HCT116 (cell line): ENCODE results near the gene NCBP2L. TPM values are rescaled to one million over a fixed set of nuclear protein-coding genes. Genes with fewer than 3 reads are reported as not detected.

Source experiments
- ATAC-seq: fragments of 200-7000 bp; cut with Tn5 transposase; 2 replicates; pipeline ENCODE4 v1.9.1; 2020; ENCODE audit warnings: mild to moderate bottlenecking, moderate library complexity
- BruUV-seq: library from RNA; stranded (reverse); fragments of 400-500 nt; replicated peaks from 2 replicates; lab custom pipeline; 2021; lab: Mats Ljungman, UMichigan
- CTCF ChIA-PET: fragments of 300-600 bp; sonication (Branson Sonifier 250); formaldehyde crosslinking; loops from one replicate; lab custom pipeline; 2021; ENCODE audit warnings: antibody characterized with exemption; lab: Charles Lee
- POLR2A ChIA-PET: fragments of 300-600, 350-600 bp; sonication (Branson Sonifier 250); formaldehyde crosslinking; loops from one replicate; lab custom pipeline; 2021; ENCODE audit warnings: antibody characterized with exemption; lab: Charles Lee
- RAD21 ChIA-PET, 2 experiments: fragments of 300-600 bp; sonication (Branson Sonifier 250); formaldehyde crosslinking; loops; one replicate each; lab custom pipeline; 2023; ENCODE audit warnings: low total read pairs in 2 of 2; ENCODE audit not compliant: uncharacterized antibody in 2 of 2, unreplicated experiment in 2 of 2, low non-redundant PET in 1 of 2; lab: Charles Lee
- DNase-seq: peaks from one replicate; pipeline ENCODE4 v3.0.0-alpha.2; 2010; ENCODE audit warnings: low read depth, low spot score
- H2AFZ ChIP-seq: fragments of 200-600 bp; shearing (Covaris generic), sonication (generic); 2 replicates; pipeline ENCODE4 v1.6.1; 2017; ENCODE audit warnings: low read depth, mixed run types, mixed read lengths, antibody characterized with exemption, low read length; ENCODE audit not compliant: poor library complexity, severe bottlenecking
- H3K27ac ChIP-seq: 2 replicates; pipeline ENCODE4 v1.5.1; 2012; ENCODE audit warnings: low read depth, low read length
- H3K27me3 ChIP-seq: fragments of 200-600 bp; sonication (generic); 2 replicates; pipeline ENCODE4 v1.6.1; 2016; ENCODE audit warnings: mixed run types, low read length, mixed read lengths; ENCODE audit not compliant: insufficient read depth
- H3K36me3 ChIP-seq, 2 experiments: fragments of 200-500 bp in 1 of 2; fragments of 200-600 bp in 1 of 2; sonication (Bioruptor generic) in 1 of 2; sonication (generic) in 1 of 2; 2 replicates each; pipeline versions ENCODE4 v1.5.1 to v1.6.1; 2014 to 2016; ENCODE audit warnings: low read length in 2 of 2, inconsistent platforms in 1 of 2, mixed read lengths in 1 of 2, mixed run types in 1 of 2; ENCODE audit not compliant: insufficient read depth in 2 of 2, control insufficient read depth in 1 of 2
- H3K4me1 ChIP-seq, 2 experiments: fragments of 200-600 bp in 1 of 2; sonication (generic) in 1 of 2; 2 replicates each; pipeline versions ENCODE4 v1.5.1 to v1.6.1; 2012 to 2017; ENCODE audit warnings: low read length in 2 of 2, inconsistent platforms in 1 of 2, mild to moderate bottlenecking in 1 of 2, mixed read lengths in 1 of 2, mixed run types in 1 of 2, moderate library complexity in 1 of 2; ENCODE audit not compliant: insufficient read depth in 2 of 2, control insufficient read depth in 1 of 2
- H3K4me2 ChIP-seq: fragments of 200-600 bp; sonication (generic); 2 replicates; pipeline ENCODE4 v1.6.1; 2017; ENCODE audit warnings: mixed run types, low read length, mixed read lengths
- H3K4me3 ChIP-seq, 2 experiments: fragments of 200-600 bp in 1 of 2; sonication (generic) in 1 of 2; replicated peaks in 1 of 2; 2 replicates each; pipeline ENCODE4 v1.5.1; 2011 to 2016; ENCODE audit warnings: low read length in 2 of 2, control low read depth in 1 of 2, low read depth in 1 of 2, mild to moderate bottlenecking in 1 of 2, mixed read lengths in 1 of 2, mixed run types in 1 of 2
- H3K79me2 ChIP-seq: fragments of 200-600 bp; sonication (generic); 2 replicates; pipeline ENCODE4 v1.6.1; 2017; ENCODE audit warnings: mild to moderate bottlenecking, mixed run types, low read length, moderate library complexity, mixed read lengths; ENCODE audit not compliant: insufficient read depth
- H3K9ac ChIP-seq: fragments of 200-600 bp; sonication (generic); 2 replicates; pipeline ENCODE4 v1.6.1; 2016; ENCODE audit warnings: low read length, mixed read lengths
- H3K9me2 ChIP-seq: fragments of 200-600 bp; sonication (generic), shearing (Covaris generic); 2 replicates; pipeline ENCODE4 v1.6.1; 2017; ENCODE audit warnings: mixed run types, mild to moderate bottlenecking, moderate library complexity; ENCODE audit not compliant: insufficient read depth
- H3K9me3 ChIP-seq, 2 experiments: fragments of 200-500 bp in 1 of 2; fragments of 200-600 bp in 1 of 2; sonication (Bioruptor generic) in 1 of 2; sonication (generic) in 1 of 2; 2 replicates each; pipeline ENCODE4 v1.6.1; 2014 to 2017; ENCODE audit warnings: low read length in 2 of 2, mixed read lengths in 2 of 2, inconsistent platforms in 1 of 2, low read depth in 1 of 2, mild to moderate bottlenecking in 1 of 2, mixed run types in 1 of 2, moderate library complexity in 1 of 2; ENCODE audit not compliant: control insufficient read depth in 1 of 2, insufficient read depth in 1 of 2
- H4K20me1 ChIP-seq: fragments of 200-600 bp; sonication (generic), shearing (Covaris generic); 2 replicates; pipeline ENCODE4 v1.6.1; 2017; ENCODE audit warnings: mixed run types, mild to moderate bottlenecking, moderate library complexity; ENCODE audit not compliant: insufficient read depth
- ATF3 ChIP-seq: IDR thresholded peaks from 2 replicates; pipeline ENCODE4 v1.6.1; 2012
- CBX3 ChIP-seq: IDR thresholded peaks from 2 replicates; pipeline ENCODE4 v1.6.1; 2012; ENCODE audit warnings: low read depth
- EGR1 ChIP-seq: IDR thresholded peaks from 2 replicates; pipeline ENCODE4 v1.6.1; 2012; ENCODE audit warnings: low read depth
- ELF1 ChIP-seq: IDR thresholded peaks from 2 replicates; pipeline ENCODE4 v1.6.1; 2012; ENCODE audit warnings: low read depth, borderline replicate concordance
- EZH2 ChIP-seq: fragments of 200-600 bp; sonication (generic); IDR thresholded peaks from 2 replicates; pipeline ENCODE4 v1.6.1; 2017; ENCODE audit warnings: antibody characterized with exemption, mixed run types
- EZH2phosphoT487 ChIP-seq: fragments of 200-600 bp; IDR thresholded peaks from 2 replicates; pipeline ENCODE4 v1.6.1; 2018; ENCODE audit warnings: antibody characterized with exemption, borderline replicate concordance
- FOSL1 ChIP-seq: IDR thresholded peaks from 2 replicates; pipeline ENCODE4 v1.6.1; 2012; ENCODE audit warnings: low read depth
- JUND ChIP-seq: IDR thresholded peaks from 2 replicates; pipeline ENCODE4 v1.6.1; 2012
- POLR2A ChIP-seq: IDR thresholded peaks from 2 replicates; pipeline ENCODE4 v1.7.0; 2011; ENCODE audit warnings: borderline replicate concordance; ENCODE audit not compliant: insufficient read depth, insufficient read length; ENCODE audit errors: extremely low read depth
- RAD21 ChIP-seq: IDR thresholded peaks from 2 replicates; pipeline ENCODE4 v1.6.1; 2012; ENCODE audit warnings: low read depth, mild to moderate bottlenecking
- SRF ChIP-seq: IDR thresholded peaks from 2 replicates; pipeline ENCODE4 v1.6.1; 2012; ENCODE audit warnings: low read depth
- TCF7L2 ChIP-seq: IDR thresholded peaks from 2 replicates; pipeline ENCODE4 v1.7.0; 2011; ENCODE audit warnings: borderline replicate concordance, inconsistent platforms; ENCODE audit not compliant: insufficient read depth, insufficient read length; ENCODE audit errors: extremely low read depth
- YY1 ChIP-seq: IDR thresholded peaks from 2 replicates; pipeline ENCODE4 v1.6.1; 2011; ENCODE audit warnings: low read length, low read depth, moderate library complexity, mild to moderate bottlenecking; ENCODE audit not compliant: insufficient replicate concordance; ENCODE audit errors: extremely low read depth
- ZFX ChIP-seq: fragments of 450-650 bp; IDR thresholded peaks from 2 replicates; pipeline ENCODE4 v1.6.1; 2017
- ZNF274 ChIP-seq: fragments of 200-500 bp; sonication (Bioruptor generic); IDR thresholded peaks from 2 replicates; pipeline ENCODE4 v1.6.1; 2014; ENCODE audit warnings: mild to moderate bottlenecking, low read depth, low read length, inconsistent platforms
- intact Hi-C: fragments of 100-400 bp; cut with micrococcal nuclease; formaldehyde crosslinking; loops from 2 replicates; pipeline ENCODE4 v1.10.0; 2022
- total RNA-seq: library from RNA; stranded (reverse); gene quantifications from one replicate; pipeline ENCODE4 v1.2.1, GENCODE V29; 2021; ENCODE audit not compliant: unreplicated experiment
- TF ChIP-seq, protein P1 (sequence below): IDR thresholded peaks from 2 replicates; pipeline ENCODE4 v1.6.1; 2012
- TF ChIP-seq, protein P2 (sequence below): IDR thresholded peaks from 2 replicates; pipeline ENCODE4 v1.6.1; 2012; ENCODE audit warnings: low read depth
- TF ChIP-seq, protein P3 (sequence below), 3 experiments: fragments of 200-600 bp in 1 of 3; sonication (generic) in 1 of 3; IDR thresholded peaks in 2 of 3; conservative IDR thresholded peaks in 1 of 3; 2 replicates each; pipeline ENCODE4 v1.5.1; 2012 to 2017; ENCODE audit warnings: low read depth in 2 of 3, low read length in 2 of 3, antibody characterized with exemption in 1 of 3, borderline replicate concordance in 1 of 3, control low read depth in 1 of 3, mild to moderate bottlenecking in 1 of 3, mixed read lengths in 1 of 3, mixed run types in 1 of 3, moderate library complexity in 1 of 3; ENCODE audit not compliant: insufficient read depth in 1 of 3

NCBP2L gene
- total RNA-seq, 1 experiment from 2014 or later, result not detected

GRCh38 chrX:107748506-107748905 is 29.0 kb upstream of the NCBP2L start:
- Histone ChIP-seq H3K79me2 (no peaks in the 10 kb centered on the region), H2AFZ (no peak overlapping the region), H3K36me3 (no peaks in the 10 kb centered on the region), H3K9me2 (no peaks in the 10 kb centered on the region), H3K27me3 (no peaks in the 10 kb centered on the region), H3K4me1 (peaks cover 11 to 13% of the 10 kb centered on the region in 2 experiments; a peak in 3 of 4 replicates), H3K27ac (no peak overlapping the region), H3K4me2 (no peak overlapping the region), H4K20me1 (no peaks in the 10 kb centered on the region), H3K9ac (no peak overlapping the region), H3K9me3 (no peaks in the 10 kb centered on the region), H3K4me3 (no peak overlapping the region)
- ChIA-PET RAD21 (no interaction called here), CTCF (no interaction called here), POLR2A (no interaction called here)
- no peak for DNase-seq
- ATAC-seq, result no peak
- intact Hi-C loops, result no loop called here
- BruUV-seq, result no TSS peak
- TF ChIP-seq EGR1 (no peak), TCF7L2 (no peak), ELF1 (no peak), EZH2 (no peak), YY1 (no peak), SRF (no peak), ZNF274 (no peak), RAD21 (no peak), POLR2A (no peak), JUND (no peak)
- TF ChIP-seq, protein P1, sequence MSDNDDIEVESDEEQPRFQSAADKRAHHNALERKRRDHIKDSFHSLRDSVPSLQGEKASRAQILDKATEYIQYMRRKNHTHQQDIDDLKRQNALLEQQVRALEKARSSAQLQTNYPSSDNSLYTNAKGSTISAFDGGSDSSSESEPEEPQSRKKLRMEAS, result no peak

- H2AFZ ChIP-seq, result no peak overlapping the region
- ATAC-seq (no peak), DNase-seq (no peak)
- H3K9me3 ChIP-seq, result no peaks in the 10 kb centered on the region
- no peaks in the 10 kb centered on the region for H3K36me3 ChIP-seq
- CTCF ChIA-PET, result no interaction called here
- no peak overlapping the region for H3K4me3 ChIP-seq
- no peaks in the 10 kb centered on the region for H3K27me3 ChIP-seq
- POLR2A ChIA-PET, result no interaction called here
- peaks cover 11 to 13% of the 10 kb centered on the region in 2 experiments; a peak in 3 of 4 replicates for H3K4me1 ChIP-seq
- intact Hi-C loops, result no loop called here
- no peaks in the 10 kb centered on the region for H3K79me2 ChIP-seq
- no peaks in the 10 kb centered on the region for H4K20me1 ChIP-seq
- RAD21 ChIA-PET, result no interaction called here
- no peak overlapping the region for H3K9ac ChIP-seq
- no peak overlapping the region for H3K27ac ChIP-seq
- H3K9me2 ChIP-seq, result no peaks in the 10 kb centered on the region
- no TSS peak for BruUV-seq
- H3K4me2 ChIP-seq, result no peak overlapping the region
- TF ChIP-seq ZFX (no peak), ELF1 (no peak), EZH2phosphoT487 (no peak), POLR2A (no peak), ATF3 (no peak), CBX3 (no peak), FOSL1 (no peak)
- TF ChIP-seq, protein P2, sequence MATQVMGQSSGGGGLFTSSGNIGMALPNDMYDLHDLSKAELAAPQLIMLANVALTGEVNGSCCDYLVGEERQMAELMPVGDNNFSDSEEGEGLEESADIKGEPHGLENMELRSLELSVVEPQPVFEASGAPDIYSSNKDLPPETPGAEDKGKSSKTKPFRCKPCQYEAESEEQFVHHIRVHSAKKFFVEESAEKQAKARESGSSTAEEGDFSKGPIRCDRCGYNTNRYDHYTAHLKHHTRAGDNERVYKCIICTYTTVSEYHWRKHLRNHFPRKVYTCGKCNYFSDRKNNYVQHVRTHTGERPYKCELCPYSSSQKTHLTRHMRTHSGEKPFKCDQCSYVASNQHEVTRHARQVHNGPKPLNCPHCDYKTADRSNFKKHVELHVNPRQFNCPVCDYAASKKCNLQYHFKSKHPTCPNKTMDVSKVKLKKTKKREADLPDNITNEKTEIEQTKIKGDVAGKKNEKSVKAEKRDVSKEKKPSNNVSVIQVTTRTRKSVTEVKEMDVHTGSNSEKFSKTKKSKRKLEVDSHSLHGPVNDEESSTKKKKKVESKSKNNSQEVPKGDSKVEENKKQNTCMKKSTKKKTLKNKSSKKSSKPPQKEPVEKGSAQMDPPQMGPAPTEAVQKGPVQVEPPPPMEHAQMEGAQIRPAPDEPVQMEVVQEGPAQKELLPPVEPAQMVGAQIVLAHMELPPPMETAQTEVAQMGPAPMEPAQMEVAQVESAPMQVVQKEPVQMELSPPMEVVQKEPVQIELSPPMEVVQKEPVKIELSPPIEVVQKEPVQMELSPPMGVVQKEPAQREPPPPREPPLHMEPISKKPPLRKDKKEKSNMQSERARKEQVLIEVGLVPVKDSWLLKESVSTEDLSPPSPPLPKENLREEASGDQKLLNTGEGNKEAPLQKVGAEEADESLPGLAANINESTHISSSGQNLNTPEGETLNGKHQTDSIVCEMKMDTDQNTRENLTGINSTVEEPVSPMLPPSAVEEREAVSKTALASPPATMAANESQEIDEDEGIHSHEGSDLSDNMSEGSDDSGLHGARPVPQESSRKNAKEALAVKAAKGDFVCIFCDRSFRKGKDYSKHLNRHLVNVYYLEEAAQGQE, result no peak
- TF ChIP-seq, protein P3, sequence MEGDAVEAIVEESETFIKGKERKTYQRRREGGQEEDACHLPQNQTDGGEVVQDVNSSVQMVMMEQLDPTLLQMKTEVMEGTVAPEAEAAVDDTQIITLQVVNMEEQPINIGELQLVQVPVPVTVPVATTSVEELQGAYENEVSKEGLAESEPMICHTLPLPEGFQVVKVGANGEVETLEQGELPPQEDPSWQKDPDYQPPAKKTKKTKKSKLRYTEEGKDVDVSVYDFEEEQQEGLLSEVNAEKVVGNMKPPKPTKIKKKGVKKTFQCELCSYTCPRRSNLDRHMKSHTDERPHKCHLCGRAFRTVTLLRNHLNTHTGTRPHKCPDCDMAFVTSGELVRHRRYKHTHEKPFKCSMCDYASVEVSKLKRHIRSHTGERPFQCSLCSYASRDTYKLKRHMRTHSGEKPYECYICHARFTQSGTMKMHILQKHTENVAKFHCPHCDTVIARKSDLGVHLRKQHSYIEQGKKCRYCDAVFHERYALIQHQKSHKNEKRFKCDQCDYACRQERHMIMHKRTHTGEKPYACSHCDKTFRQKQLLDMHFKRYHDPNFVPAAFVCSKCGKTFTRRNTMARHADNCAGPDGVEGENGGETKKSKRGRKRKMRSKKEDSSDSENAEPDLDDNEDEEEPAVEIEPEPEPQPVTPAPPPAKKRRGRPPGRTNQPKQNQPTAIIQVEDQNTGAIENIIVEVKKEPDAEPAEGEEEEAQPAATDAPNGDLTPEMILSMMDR (IDR thresholded peaks at IDR 0.05 in 2 of 3, conservative IDR thresholded peaks at IDR 0.05 in 1 of 3; ENCODE audit: borderline replicate concordance in 1 of 3, insufficient read depth in 1 of 3, low read depth in 2 of 3, low read length in 2 of 3), result no peak
Measured at GRCh38 chrX:107750263-107750662, 27.3 kb upstream of the NCBP2L start.
